Tibial nerve (tissue), 4 donors: Measurements from ENCODE around the gene PARN. TPM values are rescaled to one million over a fixed set of nuclear protein-coding genes. Genes with fewer than 3 reads are reported as not detected.

Source experiments
- DNase-seq, 2 donors: peaks; one replicate each; pipeline ENCODE4 v3.0.0-alpha.2; 2019; ENCODE audit warnings: low spot score in 2 of 2
- H3K27ac ChIP-seq, 4 donors: fragments of 200-600 bp; sonication (generic) in 3 of 4; one replicate each; pipeline ENCODE4 v1.5.1; 2017 to 2019; ENCODE audit warnings: mild to moderate bottlenecking in 1 of 4
- H3K27me3 ChIP-seq, 2 donors: fragments of 200-600 bp; sonication (generic) in 1 of 2; one replicate each; pipeline versions ENCODE4 v1.5.1 to v1.6.0; 2017 to 2019
- H3K36me3 ChIP-seq, 3 donors: fragments of 200-600 bp; sonication (generic); one replicate each; pipeline ENCODE4 v1.5.1; 2018 to 2019
- H3K4me1 ChIP-seq, 4 donors: fragments of 200-600 bp; sonication (generic) in 3 of 4; one replicate each; pipeline ENCODE4 v1.5.1; 2017 to 2019
- H3K4me3 ChIP-seq, 4 donors: fragments of 200-600 bp; sonication (generic) in 3 of 4; one replicate each; pipeline ENCODE4 v1.5.1; 2017 to 2019; ENCODE audit warnings: mild to moderate bottlenecking in 1 of 4, moderate library complexity in 1 of 4
- H3K9me3 ChIP-seq, 4 donors: fragments of 200-600 bp; sonication (generic) in 3 of 4; one replicate each; pipeline ENCODE4 v1.5.1; 2017 to 2019
- CTCF ChIP-seq, 5 experiments: fragments of 200-600 bp in 3 of 5; fragments of 450-650 bp in 2 of 5; sonication (generic) in 3 of 5; IDR thresholded peaks; one replicate each; pipeline ENCODE4 v1.5.1; 2016 to 2019; ENCODE audit warnings: antibody characterized with exemption in 5 of 5, mild to moderate bottlenecking in 3 of 5, moderate library complexity in 2 of 5
- EP300 ChIP-seq, 2 donors: sonication (generic); formaldehyde crosslinking; IDR thresholded peaks; one replicate each; pipeline ENCODE4 v1.6.1; 2017; ENCODE audit warnings: antibody characterized with exemption in 2 of 2, mild to moderate bottlenecking in 1 of 2
- POLR2A ChIP-seq, 2 donors: fragments of 450-650 bp; IDR thresholded peaks; one replicate each; pipeline ENCODE4 v1.6.1; 2017; ENCODE audit warnings: antibody characterized with exemption in 2 of 2, mild to moderate bottlenecking in 2 of 2, moderate library complexity in 2 of 2
- WGBS, 2 donors: methylation state at CpG; one replicate each; pipeline ENCODE4 v1.1.5; 2018; 5-methylcytosine and 5-hydroxymethylcytosine counted together
- total RNA-seq, 4 donors: library from RNA; depleted of rRNA; stranded (reverse); fragments of >200 nt; gene quantifications; one replicate each; pipeline ENCODE4 v1.1.0, GENCODE V29; 2016

PARN gene
- total RNA-seq, 4 donors from 2014 or later, result 36.5 to 49.8 (median 40.6) TPM

- H3K27me3 ChIP-seq, result no peaks in the 10 kb centered on the region
- peaks cover 0 to 32% (median 9%) of the 10 kb centered on the region in 4 donors for H3K4me1 ChIP-seq
- peaks cover 0 to 17% (median 0%) of the 10 kb centered on the region in 3 donors for H3K36me3 ChIP-seq
- no peak overlapping the region for H3K4me3 ChIP-seq
- no peak for TF ChIP-seq CTCF (IDR thresholded peaks at IDR 0.05)
- no peak for TF ChIP-seq EP300 (IDR thresholded peaks at IDR 0.05)
- no peak for TF ChIP-seq POLR2A (IDR thresholded peaks at IDR 0.05)
- peak overlapping the region in 2 of 4 donors; percentile 5 to 44 for H3K27ac ChIP-seq
- H3K9me3 ChIP-seq, result no peaks in the 10 kb centered on the region
- no peak for DNase-seq
- WGBS, 2 donors, result 90% methylated on average over 16 of the region's 16 CpGs
Measured at GRCh38 chr16:14485811-14486519, 144.1 kb downstream of the PARN start.

GRCh38 chr16:14485121-14485551, 144.9 kb downstream of the PARN start:
- Histone ChIP-seq H3K4me3 (no peak overlapping the region), H3K36me3 (peaks cover 0 to 25% (median 0%) of the 10 kb centered on the region in 3 donors), H3K27me3 (no peaks in the 10 kb centered on the region), H3K27ac (no peak overlapping the region), H3K4me1 (peaks cover 0 to 32% (median 9%) of the 10 kb centered on the region in 4 donors), H3K9me3 (no peaks in the 10 kb centered on the region)
- TF ChIP-seq CTCF (IDR thresholded peaks at IDR 0.05) (no peak), POLR2A (IDR thresholded peaks at IDR 0.05) (no peak), EP300 (IDR thresholded peaks at IDR 0.05) (no peak)
- WGBS, 2 donors, result 78 to 86% methylated on average over 2 of the region's 2 CpGs
- no peak for DNase-seq

GRCh38 chr16:14483819-14484385, 146.2 kb downstream of the PARN start:
- TF ChIP-seq CTCF (IDR thresholded peaks at IDR 0.05), result no peak
- TF ChIP-seq EP300 (IDR thresholded peaks at IDR 0.05), result no peak
- TF ChIP-seq POLR2A (IDR thresholded peaks at IDR 0.05), result no peak
- Histone ChIP-seq H3K4me1 (peaks cover 0 to 32% (median 9%) of the 10 kb centered on the region in 4 donors), H3K27me3 (no peaks in the 10 kb centered on the region), H3K27ac (no peak overlapping the region), H3K4me3 (no peak overlapping the region), H3K36me3 (peaks cover 0 to 38% (median 0%) of the 10 kb centered on the region in 3 donors), H3K9me3 (peaks cover 0 to 2% (median 0%) of the 10 kb centered on the region in 4 donors)
- WGBS, 2 donors, result 83 to 92% methylated on average over 6 of the region's 6 CpGs
- DNase-seq, result no peak

- Histone ChIP-seq H3K27ac (no peak overlapping the region), H3K9me3 (peaks cover 0 to 10% (median 0%) of the 10 kb centered on the region in 4 donors), H3K27me3 (no peaks in the 10 kb centered on the region), H3K4me3 (no peak overlapping the region), H3K4me1 (no peaks in the 10 kb centered on the region), H3K36me3 (peaks cover 0 to 39% (median 0%) of the 10 kb centered on the region in 3 donors)
- DNase-seq, result no peak
- TF ChIP-seq POLR2A (IDR thresholded peaks at IDR 0.05) (no peak), EP300 (IDR thresholded peaks at IDR 0.05) (no peak), CTCF (IDR thresholded peaks at IDR 0.05) (no peak)
- WGBS, 2 donors, result 69 to 78% methylated on average over 1 of the region's 1 CpG
Measured at GRCh38 chr16:14476183-14476582, 153.9 kb downstream of the PARN start.
